ENCODE data around the gene AP3M1.

Gene AP3M1

DNA sequence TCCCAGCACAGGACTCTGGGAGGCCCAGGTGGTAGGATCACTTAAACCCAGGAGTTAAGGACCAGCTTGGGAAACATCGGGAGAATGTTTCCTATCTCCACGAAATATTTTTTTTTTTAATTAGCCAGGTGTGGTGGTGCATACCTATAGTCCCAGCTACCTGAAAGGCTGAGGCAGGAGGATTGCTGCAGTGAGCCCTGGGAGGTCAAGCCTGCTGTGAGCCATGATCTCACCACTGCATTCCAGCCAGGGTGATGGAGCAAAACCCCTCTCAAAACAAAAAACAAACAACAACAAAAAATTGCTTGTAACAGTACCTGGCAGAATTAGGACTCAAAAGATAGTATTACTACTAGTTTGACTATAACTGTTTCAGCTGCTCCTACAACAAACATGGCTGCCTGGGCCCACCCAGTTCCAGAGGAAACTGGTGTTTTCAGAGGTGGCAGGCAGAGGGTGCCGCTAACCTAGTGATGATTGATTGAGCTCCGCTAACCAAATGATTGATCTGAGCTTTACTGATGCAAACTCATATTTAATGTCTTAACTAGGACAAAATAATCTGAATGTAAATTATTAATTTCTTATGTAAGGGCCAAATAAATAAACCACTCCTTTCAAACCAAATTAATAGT, 57.0 kb downstream of the AP3M1 start:
- no peak overlapping the region for H2BK5ac ChIP-seq (ENCODE audit: low read length)
- no peak overlapping the region for H4K8ac ChIP-seq (ENCODE audit: low read depth, low read length)
- no CpG with 5 or more reads among the region's 4 CpGs for whole genome bisulfite sequencing (ENCODE audit: extremely low coverage, insufficient coverage, low lambda C conversion rate)
- H3K36me3 ChIP-seq (ENCODE audit: control insufficient read depth, insufficient read depth, low read length), result peaks cover 18% of the 10 kb centered on the region
- no peak overlapping the region for H2AK5ac ChIP-seq (ENCODE audit: low read length)
- H3K56ac ChIP-seq (ENCODE audit: low read length), result no peak overlapping the region
- H3K9ac ChIP-seq (ENCODE audit: low read length), result no peak overlapping the region
- no peak overlapping the region for H2BK15ac ChIP-seq (replicated peaks; ENCODE audit: low read depth)
- peaks cover 2% of the 10 kb centered on the region for H3K79me2 ChIP-seq (ENCODE audit: control insufficient read depth, insufficient read depth, low read length)
- no peak overlapping the region for H4K5ac ChIP-seq (ENCODE audit: low read length)
- no peak overlapping the region for H3K27ac ChIP-seq (ENCODE audit: low read depth, low read length)
- H3K27me3 ChIP-seq (ENCODE audit: insufficient read depth, low read length, poor library complexity), result no peaks in the 10 kb centered on the region
- no peak overlapping the region for H3K4me3 ChIP-seq (ENCODE audit: low read length)
- no peak overlapping the region for H3K18ac ChIP-seq (ENCODE audit: low read length)
- no peak overlapping the region for H3K23ac ChIP-seq (ENCODE audit: low read length)
- peaks cover 3% of the 10 kb centered on the region for H3K79me1 ChIP-seq (ENCODE audit: low read length)
- H3K4ac ChIP-seq (ENCODE audit: low read depth, low read length), result no peak overlapping the region
- no peaks in the 10 kb centered on the region for H3K4me1 ChIP-seq (ENCODE audit: control insufficient read depth, low read depth, low read length)
- no peak for DNase-seq
- no peak overlapping the region for H2BK120ac ChIP-seq (ENCODE audit: low read depth, low read length)
- no peak overlapping the region for H3K4me2 ChIP-seq (ENCODE audit: low read length)

DNA sequence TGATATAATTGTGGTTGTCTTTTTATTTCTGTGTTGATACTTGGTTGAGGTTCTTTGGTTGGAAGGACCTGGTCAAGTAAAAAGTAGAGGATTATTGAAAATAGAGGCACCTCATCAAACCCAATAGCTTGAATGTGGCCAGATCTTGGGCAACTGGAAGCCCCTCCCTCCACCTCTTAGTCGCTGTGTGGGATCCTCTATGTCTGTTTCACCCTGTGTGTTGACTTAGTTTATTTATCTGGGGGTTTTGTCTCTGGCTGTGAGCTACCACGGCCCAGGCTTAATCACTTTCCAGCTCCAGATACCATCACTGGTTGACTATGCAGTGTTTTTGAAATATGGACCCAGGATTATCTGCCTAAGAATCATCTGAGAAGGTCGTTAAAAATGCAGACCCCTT, 58.3 kb downstream of the AP3M1 start:
- Histone ChIP-seq H3K9ac (ENCODE audit: low read length) (no peak overlapping the region), H3K18ac (ENCODE audit: low read length) (no peak overlapping the region), H2BK120ac (ENCODE audit: low read depth, low read length) (no peak overlapping the region), H3K36me3 (ENCODE audit: control insufficient read depth, insufficient read depth, low read length) (peaks cover 13% of the 10 kb centered on the region), H3K23ac (ENCODE audit: low read length) (no peak overlapping the region), H3K4me3 (ENCODE audit: low read length) (no peak overlapping the region), H3K27ac (ENCODE audit: low read depth, low read length) (no peak overlapping the region), H3K4me1 (ENCODE audit: control insufficient read depth, low read depth, low read length) (no peaks in the 10 kb centered on the region), H3K79me1 (ENCODE audit: low read length) (peaks cover 3% of the 10 kb centered on the region), H2BK15ac (replicated peaks; ENCODE audit: low read depth) (no peak overlapping the region), H3K4me2 (ENCODE audit: low read length) (no peak overlapping the region), H4K5ac (ENCODE audit: low read length) (no peak overlapping the region), H3K56ac (ENCODE audit: low read length) (no peak overlapping the region), H3K79me2 (ENCODE audit: control insufficient read depth, insufficient read depth, low read length) (peaks cover 2% of the 10 kb centered on the region), H3K27me3 (ENCODE audit: insufficient read depth, low read length, poor library complexity) (no peaks in the 10 kb centered on the region), H2BK5ac (ENCODE audit: low read length) (no peak overlapping the region), H3K4ac (ENCODE audit: low read depth, low read length) (no peak overlapping the region), H2AK5ac (ENCODE audit: low read length) (no peak overlapping the region), H4K8ac (ENCODE audit: low read depth, low read length) (no peak overlapping the region)
- DNase-seq, result no peak
- WGBS (ENCODE audit: extremely low coverage, insufficient coverage, low lambda C conversion rate), result no CpG with 5 or more reads among the region's 3 CpGs

DNA sequence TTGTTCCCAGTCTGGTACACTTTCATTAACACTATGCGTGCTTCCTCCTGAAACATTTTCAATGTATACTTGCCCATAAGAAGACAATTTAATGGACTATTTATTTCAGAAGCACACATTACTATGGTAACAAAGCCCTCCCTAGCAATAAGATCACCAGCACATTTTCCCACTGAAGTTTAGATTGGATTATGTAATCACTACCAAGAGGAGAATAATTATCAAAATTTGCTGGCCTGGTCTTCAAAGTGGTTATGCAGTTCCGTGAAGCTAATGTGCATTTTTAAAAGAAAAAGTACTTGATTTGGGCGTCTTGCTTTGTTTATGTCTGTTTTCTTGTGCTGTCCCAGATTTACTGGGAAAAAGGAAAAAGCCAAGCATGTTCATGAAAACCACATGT, 61.9 kb downstream of the AP3M1 start:
- Histone ChIP-seq H3K79me2 (ENCODE audit: control insufficient read depth, insufficient read depth, low read length) (no peaks in the 10 kb centered on the region), H3K9ac (ENCODE audit: low read length) (no peak overlapping the region), H3K79me1 (ENCODE audit: low read length) (peaks cover 3% of the 10 kb centered on the region), H4K5ac (ENCODE audit: low read length) (no peak overlapping the region), H2AK5ac (ENCODE audit: low read length) (no peak overlapping the region), H3K56ac (ENCODE audit: low read length) (no peak overlapping the region), H3K36me3 (ENCODE audit: control insufficient read depth, insufficient read depth, low read length) (peaks cover 4% of the 10 kb centered on the region), H4K8ac (ENCODE audit: low read depth, low read length) (no peak overlapping the region), H3K4me3 (ENCODE audit: low read length) (no peak overlapping the region), H3K23ac (ENCODE audit: low read length) (no peak overlapping the region), H2BK5ac (ENCODE audit: low read length) (no peak overlapping the region), H3K4ac (ENCODE audit: low read depth, low read length) (no peak overlapping the region), H2BK15ac (replicated peaks; ENCODE audit: low read depth) (no peak overlapping the region), H3K18ac (ENCODE audit: low read length) (no peak overlapping the region), H3K27ac (ENCODE audit: low read depth, low read length) (no peak overlapping the region), H3K4me1 (ENCODE audit: control insufficient read depth, low read depth, low read length) (no peaks in the 10 kb centered on the region), H2BK120ac (ENCODE audit: low read depth, low read length) (no peak overlapping the region), H3K27me3 (ENCODE audit: insufficient read depth, low read length, poor library complexity) (no peaks in the 10 kb centered on the region), H3K4me2 (ENCODE audit: low read length) (no peak overlapping the region)
- DNase-seq, result no peak
- WGBS (ENCODE audit: extremely low coverage, insufficient coverage, low lambda C conversion rate), result no CpG with 5 or more reads among the region's 3 CpGs

DNA sequence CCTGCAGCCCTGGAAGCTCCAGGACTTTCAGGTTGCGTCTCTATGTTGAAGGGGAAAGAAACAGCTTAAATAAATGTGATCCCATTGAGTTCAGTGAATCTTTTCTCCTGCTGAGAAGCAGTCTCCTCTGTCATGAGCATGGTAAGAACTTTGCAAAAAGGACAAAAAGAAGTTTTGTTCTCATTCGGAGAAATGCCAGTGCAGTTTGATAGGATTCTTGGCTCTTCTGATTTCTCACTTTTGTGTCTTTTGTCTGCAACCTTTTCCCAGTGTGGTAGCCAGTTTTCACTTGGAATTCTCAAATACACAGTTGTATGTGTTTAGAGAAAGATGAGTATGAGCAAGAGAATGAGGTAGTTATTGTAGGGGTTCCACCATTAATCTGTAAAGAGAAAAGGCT, 64.3 kb downstream of the AP3M1 start:
- Histone ChIP-seq H2BK5ac (ENCODE audit: low read length) (no peak overlapping the region), H3K36me3 (ENCODE audit: control insufficient read depth, insufficient read depth, low read length) (peaks cover 4% of the 10 kb centered on the region), H3K4ac (ENCODE audit: low read depth, low read length) (no peak overlapping the region), H3K9ac (ENCODE audit: low read length) (no peak overlapping the region), H4K5ac (ENCODE audit: low read length) (no peak overlapping the region), H3K56ac (ENCODE audit: low read length) (no peak overlapping the region), H2AK5ac (ENCODE audit: low read length) (no peak overlapping the region), H3K79me2 (ENCODE audit: control insufficient read depth, insufficient read depth, low read length) (peaks cover 3% of the 10 kb centered on the region), H3K4me1 (ENCODE audit: control insufficient read depth, low read depth, low read length) (no peaks in the 10 kb centered on the region), H3K4me2 (ENCODE audit: low read length) (no peak overlapping the region), H2BK15ac (replicated peaks; ENCODE audit: low read depth) (no peak overlapping the region), H4K8ac (ENCODE audit: low read depth, low read length) (no peak overlapping the region), H3K23ac (ENCODE audit: low read length) (no peak overlapping the region), H3K27ac (ENCODE audit: low read depth, low read length) (no peak overlapping the region), H2BK120ac (ENCODE audit: low read depth, low read length) (no peak overlapping the region), H3K18ac (ENCODE audit: low read length) (no peak overlapping the region), H3K27me3 (ENCODE audit: insufficient read depth, low read length, poor library complexity) (no peaks in the 10 kb centered on the region), H3K79me1 (ENCODE audit: low read length) (peaks cover 5% of the 10 kb centered on the region), H3K4me3 (ENCODE audit: low read length) (no peak overlapping the region)
- DNase-seq, result no peak
- WGBS (ENCODE audit: extremely low coverage, insufficient coverage, low lambda C conversion rate), result no CpG with 5 or more reads among the region's 2 CpGs

DNA sequence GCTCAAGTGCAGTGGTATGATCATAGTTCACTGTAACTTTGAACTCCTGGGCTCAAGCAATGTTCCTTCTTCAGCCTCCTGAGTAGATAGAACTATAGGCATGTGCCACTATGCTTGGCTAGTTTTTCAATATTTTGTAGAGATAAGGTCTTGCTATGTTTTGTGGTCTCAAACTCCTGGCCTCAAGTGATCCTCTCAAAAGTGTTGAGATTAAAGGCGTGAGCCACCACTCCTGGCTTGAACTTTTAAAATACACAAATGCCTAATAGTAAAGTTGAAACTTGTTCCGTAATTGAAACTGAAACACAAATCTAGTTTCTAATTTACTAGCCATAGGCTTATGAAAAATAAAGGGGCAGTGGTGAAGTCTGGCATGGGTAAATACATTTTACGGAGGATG, 65.7 kb downstream of the AP3M1 start:
- Histone ChIP-seq H4K5ac (ENCODE audit: low read length) (no peak overlapping the region), H3K4ac (ENCODE audit: low read depth, low read length) (no peak overlapping the region), H2BK5ac (ENCODE audit: low read length) (no peak overlapping the region), H2BK15ac (replicated peaks; ENCODE audit: low read depth) (no peak overlapping the region), H3K9ac (ENCODE audit: low read length) (no peak overlapping the region), H3K4me1 (ENCODE audit: control insufficient read depth, low read depth, low read length) (peaks cover 2% of the 10 kb centered on the region), H3K4me2 (ENCODE audit: low read length) (no peak overlapping the region), H3K27me3 (ENCODE audit: insufficient read depth, low read length, poor library complexity) (no peaks in the 10 kb centered on the region), H3K56ac (ENCODE audit: low read length) (no peak overlapping the region), H3K79me1 (ENCODE audit: low read length) (peaks cover 5% of the 10 kb centered on the region), H3K79me2 (ENCODE audit: control insufficient read depth, insufficient read depth, low read length) (peaks cover 3% of the 10 kb centered on the region), H3K23ac (ENCODE audit: low read length) (no peak overlapping the region), H2AK5ac (ENCODE audit: low read length) (no peak overlapping the region), H3K27ac (ENCODE audit: low read depth, low read length) (no peak overlapping the region), H3K4me3 (ENCODE audit: low read length) (no peak overlapping the region), H4K8ac (ENCODE audit: low read depth, low read length) (no peak overlapping the region), H2BK120ac (ENCODE audit: low read depth, low read length) (no peak overlapping the region), H3K18ac (ENCODE audit: low read length) (no peak overlapping the region), H3K36me3 (ENCODE audit: control insufficient read depth, insufficient read depth, low read length) (peaks cover 4% of the 10 kb centered on the region)
- DNase-seq, result no peak
- no CpG with 5 or more reads among the region's 3 CpGs for WGBS (ENCODE audit: extremely low coverage, insufficient coverage, low lambda C conversion rate)

DNA sequence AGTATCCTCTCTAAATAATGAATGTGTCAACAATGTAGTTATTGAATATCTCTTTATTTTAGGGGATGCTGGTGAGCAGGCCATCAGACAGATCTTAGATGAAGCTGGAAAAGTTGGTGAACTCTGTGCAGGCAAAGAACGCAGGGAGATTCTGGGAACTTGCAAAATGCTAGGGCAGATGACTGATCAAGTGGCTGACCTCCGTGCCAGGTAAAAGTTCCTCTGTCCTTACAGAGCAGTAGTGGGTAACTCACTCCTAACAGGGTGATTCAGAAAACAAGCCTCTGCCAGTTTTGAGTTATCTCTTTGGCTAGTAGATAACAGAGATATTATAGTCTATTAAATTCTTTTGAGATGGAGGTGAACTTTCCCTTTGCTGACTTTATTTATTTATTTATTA, 67.3 kb downstream of the AP3M1 start:
- Histone ChIP-seq H2BK120ac (ENCODE audit: low read depth, low read length) (no peak overlapping the region), H3K79me2 (ENCODE audit: control insufficient read depth, insufficient read depth, low read length) (peaks cover 3% of the 10 kb centered on the region), H3K4me3 (ENCODE audit: low read length) (no peak overlapping the region), H3K4me2 (ENCODE audit: low read length) (no peak overlapping the region), H3K9ac (ENCODE audit: low read length) (no peak overlapping the region), H3K36me3 (ENCODE audit: control insufficient read depth, insufficient read depth, low read length) (no peaks in the 10 kb centered on the region), H3K56ac (ENCODE audit: low read length) (no peak overlapping the region), H3K18ac (ENCODE audit: low read length) (no peak overlapping the region), H3K27ac (ENCODE audit: low read depth, low read length) (no peak overlapping the region), H3K4me1 (ENCODE audit: control insufficient read depth, low read depth, low read length) (peaks cover 2% of the 10 kb centered on the region), H2AK5ac (ENCODE audit: low read length) (no peak overlapping the region), H3K4ac (ENCODE audit: low read depth, low read length) (no peak overlapping the region), H4K8ac (ENCODE audit: low read depth, low read length) (no peak overlapping the region), H2BK15ac (replicated peaks; ENCODE audit: low read depth) (no peak overlapping the region), H3K23ac (ENCODE audit: low read length) (no peak overlapping the region), H3K79me1 (ENCODE audit: low read length) (peaks cover 2% of the 10 kb centered on the region), H2BK5ac (ENCODE audit: low read length) (no peak overlapping the region), H4K5ac (ENCODE audit: low read length) (no peak overlapping the region), H3K27me3 (ENCODE audit: insufficient read depth, low read length, poor library complexity) (no peaks in the 10 kb centered on the region)
- no CpG with 5 or more reads among the region's 2 CpGs for WGBS (ENCODE audit: extremely low coverage, insufficient coverage, low lambda C conversion rate)
- DNase-seq, result no peak
